Measurements from ENCODE around the gene CIZ1.

The CIZ1 gene

GRCh38 chr9:128153947-128154695, 37.3 kb downstream of the CIZ1 start:
- Histone ChIP-seq H4K91ac (ENCODE audit: low read depth, low read length, poor library complexity) (peak overlapping the region; percentile 7), H4K8ac (ENCODE audit: low read depth, low read length) (peak overlapping the region; percentile 89), H2BK120ac (ENCODE audit: low read depth, low read length) (peak overlapping the region; percentile 61), H3K27ac (replicated peaks; ENCODE audit: low read length) (no peak overlapping the region), H3K9me3 (replicated peaks in 1 of 2; ENCODE audit: control insufficient read depth in 2 of 2, insufficient read depth in 1 of 2, low read depth in 1 of 2, low read length in 2 of 2) (no peaks in the 10 kb centered on the region), H3K4ac (ENCODE audit: low read length) (peak overlapping the region; percentile 10), H3K79me1 (ENCODE audit: low read depth, low read length) (peaks cover 3% of the 10 kb centered on the region), H3K4me2 (ENCODE audit: insufficient read depth, low read length, poor library complexity, severe bottlenecking) (no peak overlapping the region), H2AFZ (ENCODE audit: low read length) (peak overlapping the region; percentile 71), H2BK15ac (ENCODE audit: low read length) (no peak overlapping the region), H2BK12ac (ENCODE audit: low read length) (peak overlapping the region; percentile 64), H3K36me3 (replicated peaks in 1 of 2; ENCODE audit: control insufficient read depth in 2 of 2, insufficient read depth in 2 of 2, low read length in 2 of 2) (no peaks in the 10 kb centered on the region), H2BK5ac (ENCODE audit: low read length) (peak overlapping the region; percentile 55), H3K14ac (ENCODE audit: low read length) (no peak overlapping the region), H3K4me3 (ENCODE audit: low read length in 2 of 2) (no peak overlapping the region), H3K23ac (ENCODE audit: low read depth, low read length, poor library complexity) (peak overlapping the region; percentile 75), H3K27me3 (ENCODE audit: control insufficient read depth in 3 of 3, insufficient read depth in 3 of 3, low read depth in 1 of 3, low read length in 3 of 3) (no peaks in the 10 kb centered on the region), H2AK5ac (ENCODE audit: low read depth, low read length) (peak overlapping the region; percentile 30), H3K18ac (ENCODE audit: low read length) (peak overlapping the region; percentile 67), H3K4me1 (ENCODE audit: control insufficient read depth in 2 of 2, insufficient read depth in 1 of 2, low read depth in 1 of 2, low read length in 2 of 2) (peaks cover 2 to 4% of the 10 kb centered on the region in 2 donors), H3K9ac (ENCODE audit: low read depth, low read length, poor library complexity) (no peak overlapping the region)
- no peak for DNase-seq (ENCODE audit: low spot score)
- no CpG with 5 or more reads among the region's 13 CpGs for WGBS, 2 donors (ENCODE audit: extremely low coverage in 2 of 2, insufficient read length in 2 of 2, insufficient replicate concordance in 1 of 2)

GRCh38 chr9:128153060-128153946, 38.1 kb downstream of the CIZ1 start:
- Histone ChIP-seq H3K27me3 (ENCODE audit: control insufficient read depth in 3 of 3, insufficient read depth in 3 of 3, low read depth in 1 of 3, low read length in 3 of 3) (no peaks in the 10 kb centered on the region), H3K27ac (replicated peaks; ENCODE audit: low read length) (no peak overlapping the region), H2AFZ (ENCODE audit: low read length) (peak overlapping the region; percentile 71), H3K14ac (ENCODE audit: low read length) (peak overlapping the region; percentile 91), H3K79me1 (ENCODE audit: low read depth, low read length) (peaks cover 3% of the 10 kb centered on the region), H3K9me3 (replicated peaks in 1 of 2; ENCODE audit: control insufficient read depth in 2 of 2, insufficient read depth in 1 of 2, low read depth in 1 of 2, low read length in 2 of 2) (no peaks in the 10 kb centered on the region), H3K4me3 (ENCODE audit: low read length in 2 of 2) (no peak overlapping the region), H4K91ac (ENCODE audit: low read depth, low read length, poor library complexity) (peak overlapping the region; percentile 7), H3K36me3 (replicated peaks in 1 of 2; ENCODE audit: control insufficient read depth in 2 of 2, insufficient read depth in 2 of 2, low read length in 2 of 2) (no peaks in the 10 kb centered on the region), H2BK15ac (ENCODE audit: low read length) (peak overlapping the region; percentile 34), H2BK5ac (ENCODE audit: low read length) (peak overlapping the region; percentile 55), H2BK120ac (ENCODE audit: low read depth, low read length) (peak overlapping the region; percentile 61), H3K4me2 (ENCODE audit: insufficient read depth, low read length, poor library complexity, severe bottlenecking) (no peak overlapping the region), H3K4me1 (ENCODE audit: control insufficient read depth in 2 of 2, insufficient read depth in 1 of 2, low read depth in 1 of 2, low read length in 2 of 2) (peaks cover 2 to 12% of the 10 kb centered on the region in 2 donors), H3K18ac (ENCODE audit: low read length) (peak overlapping the region; percentile 67), H2BK12ac (ENCODE audit: low read length) (peak overlapping the region; percentile 64), H3K4ac (ENCODE audit: low read length) (peak overlapping the region; percentile 10), H4K8ac (ENCODE audit: low read depth, low read length) (peak overlapping the region; percentile 89), H3K23ac (ENCODE audit: low read depth, low read length, poor library complexity) (peak overlapping the region; percentile 75), H2AK5ac (ENCODE audit: low read depth, low read length) (peak overlapping the region; percentile 30), H3K9ac (ENCODE audit: low read depth, low read length, poor library complexity) (peak overlapping the region; percentile 55)
- no peak for DNase-seq (ENCODE audit: low spot score)
- WGBS, 2 donors (ENCODE audit: extremely low coverage in 2 of 2, insufficient read length in 2 of 2, insufficient replicate concordance in 1 of 2), result no CpG with 5 or more reads among the region's 26 CpGs

- Histone ChIP-seq H3K23ac (ENCODE audit: low read depth, low read length, poor library complexity) (peak overlapping the region; percentile 36), H3K4me1 (ENCODE audit: control insufficient read depth in 2 of 2, insufficient read depth in 1 of 2, low read depth in 1 of 2, low read length in 2 of 2) (peaks cover 2 to 16% of the 10 kb centered on the region in 2 donors), H2BK5ac (ENCODE audit: low read length) (peak overlapping the region; percentile 55), H2BK12ac (ENCODE audit: low read length) (peak overlapping the region; percentile 58), H2AFZ (ENCODE audit: low read length) (peak overlapping the region; percentile 45), H3K18ac (ENCODE audit: low read length) (peak overlapping the region; percentile 2), H2BK15ac (ENCODE audit: low read length) (peak overlapping the region; percentile 68), H4K8ac (ENCODE audit: low read depth, low read length) (peak overlapping the region; percentile 49), H4K91ac (ENCODE audit: low read depth, low read length, poor library complexity) (no peak overlapping the region), H3K27ac (replicated peaks; ENCODE audit: low read length) (no peak overlapping the region), H3K9ac (ENCODE audit: low read depth, low read length, poor library complexity) (no peak overlapping the region), H3K9me3 (replicated peaks in 1 of 2; ENCODE audit: control insufficient read depth in 2 of 2, insufficient read depth in 1 of 2, low read depth in 1 of 2, low read length in 2 of 2) (no peaks in the 10 kb centered on the region), H3K79me1 (ENCODE audit: low read depth, low read length) (peaks cover 3% of the 10 kb centered on the region), H3K4me3 (ENCODE audit: low read length in 2 of 2) (no peak overlapping the region), H3K36me3 (replicated peaks in 1 of 2; ENCODE audit: control insufficient read depth in 2 of 2, insufficient read depth in 2 of 2, low read length in 2 of 2) (no peaks in the 10 kb centered on the region), H3K27me3 (ENCODE audit: control insufficient read depth in 3 of 3, insufficient read depth in 3 of 3, low read depth in 1 of 3, low read length in 3 of 3) (no peaks in the 10 kb centered on the region), H3K4ac (ENCODE audit: low read length) (no peak overlapping the region), H2BK120ac (ENCODE audit: low read depth, low read length) (no peak overlapping the region), H3K14ac (ENCODE audit: low read length) (no peak overlapping the region), H2AK5ac (ENCODE audit: low read depth, low read length) (peak overlapping the region; percentile 30), H3K4me2 (ENCODE audit: insufficient read depth, low read length, poor library complexity, severe bottlenecking) (no peak overlapping the region)
- no peak for DNase-seq (ENCODE audit: low spot score)
- no CpG with 5 or more reads among the region's 13 CpGs for WGBS, 2 donors (ENCODE audit: extremely low coverage in 2 of 2, insufficient read length in 2 of 2, insufficient replicate concordance in 1 of 2)
Measured at GRCh38 chr9:128152133-128153059, 39.0 kb downstream of the CIZ1 start.

Data from neuronal stem cell (in vitro differentiated cells).